ENCODE results near the gene ABT1.

ABT1 gene

DNA sequence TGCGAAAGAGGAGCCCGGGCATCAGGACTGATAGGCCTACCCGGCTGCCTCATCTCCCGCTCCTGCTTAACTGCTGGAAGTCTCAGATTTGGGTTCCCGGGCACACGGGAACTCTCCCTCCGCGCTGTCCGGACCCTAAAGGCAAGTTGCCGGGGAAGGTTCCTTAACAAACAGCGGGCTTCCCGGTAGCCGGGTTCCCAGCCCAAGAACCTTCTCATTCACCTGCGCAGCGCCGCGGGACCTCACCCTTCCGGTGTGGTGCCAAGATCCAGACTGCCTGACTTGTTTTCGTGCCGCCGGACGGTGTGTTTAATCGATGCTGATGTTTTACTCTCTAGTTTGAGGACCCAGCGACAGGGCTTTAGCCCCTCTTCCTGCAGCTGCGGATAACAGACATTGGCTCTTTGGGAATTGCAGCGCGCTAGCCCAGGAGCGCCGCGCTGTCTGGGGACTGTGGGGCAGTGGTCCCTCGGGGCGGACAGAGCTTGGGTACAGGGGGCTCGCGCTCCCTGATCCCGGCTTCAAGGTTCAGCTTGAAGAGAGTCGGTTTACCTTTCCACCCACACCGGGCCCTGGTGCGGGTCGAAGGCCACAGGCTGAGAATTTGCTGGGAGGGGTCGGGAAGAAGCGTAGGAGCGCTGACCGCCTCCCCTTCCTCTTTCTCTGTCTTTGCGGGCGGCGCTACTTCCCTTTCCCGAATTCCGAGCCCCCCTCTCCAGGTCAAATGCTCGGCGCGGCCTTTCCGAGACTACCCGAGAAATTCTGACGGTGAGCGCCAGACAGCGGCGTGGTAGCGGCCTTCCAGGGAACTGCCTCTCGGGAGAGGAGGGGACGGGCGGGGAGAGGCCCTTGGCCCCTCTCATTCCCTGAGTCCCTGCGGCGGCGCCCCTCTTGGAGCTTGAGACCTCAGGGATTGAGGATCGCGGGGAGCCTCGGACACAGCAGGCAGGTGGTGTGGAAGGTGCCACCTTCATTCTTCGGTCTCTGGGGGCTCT lies 17.2 kb downstream of the ABT1 start:
- H3K4me3 Mint-ChIP-seq, result peak overlapping the region; percentile 74
- peaks cover 3% of the 10 kb centered on the region for H3K27me3 Mint-ChIP-seq
- H3K9me3 Mint-ChIP-seq, result no peaks in the 10 kb centered on the region
- no peaks in the 10 kb centered on the region for H3K36me3 Mint-ChIP-seq
- H3K27ac Mint-ChIP-seq, result no peak overlapping the region
- no peaks in the 10 kb centered on the region for H3K4me1 Mint-ChIP-seq

GRCh38 chr6:26623339-26623859 lies 26.6 kb downstream of the ABT1 start:
- Mint-ChIP-seq H3K27ac (no peak overlapping the region), H3K36me3 (no peaks in the 10 kb centered on the region), H3K4me1 (no peaks in the 10 kb centered on the region)

GRCh38 chr6:26624557-26624956 lies 27.8 kb downstream of the ABT1 start:
- H3K4me3 Mint-ChIP-seq, result no peak overlapping the region

More at GRCh38 chr6:26623339-26623859, 26.6 kb downstream of the ABT1 start:
- Mint-ChIP-seq H3K9me3 (no peaks in the 10 kb centered on the region), H3K4me3 (no peak overlapping the region), H3K27me3 (peaks cover 1% of the 10 kb centered on the region)

DNA sequence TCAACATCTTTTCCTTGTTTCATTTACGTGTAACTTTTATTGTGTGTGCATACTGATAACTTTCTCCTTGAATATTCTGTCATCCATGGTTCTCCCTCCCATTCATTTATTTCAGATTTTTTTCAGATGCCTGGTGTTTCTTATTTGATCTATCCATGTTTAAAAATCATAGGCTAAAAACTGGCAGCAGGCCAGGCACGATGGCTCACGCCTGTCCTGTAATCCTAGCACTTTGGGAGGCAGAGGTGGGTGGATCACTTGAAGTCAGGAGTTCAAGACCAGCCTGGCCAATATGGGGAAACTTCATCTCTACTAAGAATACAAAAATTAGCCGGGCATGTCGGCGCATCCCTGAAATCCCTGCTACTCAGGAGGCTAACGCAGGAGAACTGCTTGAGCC lies 31.1 kb downstream of the ABT1 start:
- Mint-ChIP-seq H3K4me3 (no peak overlapping the region), H3K27me3 (peaks cover 1% of the 10 kb centered on the region), H3K4me1 (no peaks in the 10 kb centered on the region), H3K36me3 (no peaks in the 10 kb centered on the region), H3K27ac (no peak overlapping the region), H3K9me3 (no peaks in the 10 kb centered on the region)

More at GRCh38 chr6:26624557-26624956, 27.8 kb downstream of the ABT1 start:
- Mint-ChIP-seq H3K9me3 (no peaks in the 10 kb centered on the region), H3K36me3 (no peaks in the 10 kb centered on the region), H3K27ac (no peak overlapping the region), H3K27me3 (peaks cover 1% of the 10 kb centered on the region), H3K4me1 (no peaks in the 10 kb centered on the region)

- peaks cover 5% of the 10 kb centered on the region for H3K36me3 Mint-ChIP-seq
- H3K27ac Mint-ChIP-seq, result no peak overlapping the region
- H3K27me3 Mint-ChIP-seq, result peaks cover 1% of the 10 kb centered on the region
- no peak overlapping the region for H3K4me3 Mint-ChIP-seq
- no peaks in the 10 kb centered on the region for H3K4me1 Mint-ChIP-seq
- no peaks in the 10 kb centered on the region for H3K9me3 Mint-ChIP-seq
These were observed 32.6 kb downstream of the ABT1 start for GRCh38 chr6:26629359-26629758.

GRCh38 chr6:26640806-26641205 lies 44.1 kb downstream of the ABT1 start:
- peaks cover 39% of the 10 kb centered on the region for H3K9me3 Mint-ChIP-seq
- no peaks in the 10 kb centered on the region for H3K27me3 Mint-ChIP-seq
- H3K4me3 Mint-ChIP-seq, result no peak overlapping the region

DNA sequence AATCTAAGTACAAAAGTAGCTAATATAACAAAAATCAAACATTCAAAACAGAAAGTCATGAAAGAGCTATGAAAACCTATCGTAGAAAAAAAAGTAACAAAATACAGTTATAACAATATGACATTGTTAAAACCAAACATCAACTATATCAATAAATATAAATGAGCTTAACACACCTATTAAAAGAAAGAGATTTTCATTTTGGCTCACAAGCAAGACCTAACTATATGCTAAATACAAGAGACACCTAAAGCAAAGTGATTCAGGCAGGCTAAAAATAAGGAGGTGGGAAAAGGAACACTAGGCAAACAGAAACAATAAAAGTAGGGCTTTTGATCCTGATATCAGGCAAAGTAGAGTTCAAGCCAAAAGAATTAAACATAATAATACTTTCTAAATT lies 49.3 kb downstream of the ABT1 start:
- peaks cover 65% of the 10 kb centered on the region for H3K36me3 Mint-ChIP-seq
- peaks cover 28% of the 10 kb centered on the region for H3K9me3 Mint-ChIP-seq
- peaks cover 22% of the 10 kb centered on the region for H3K4me1 Mint-ChIP-seq
- no peak overlapping the region for H3K4me3 Mint-ChIP-seq
- H3K27ac Mint-ChIP-seq, result no peak overlapping the region
- H3K27me3 Mint-ChIP-seq, result no peaks in the 10 kb centered on the region

More at GRCh38 chr6:26640806-26641205, 44.1 kb downstream of the ABT1 start:
- no peak overlapping the region for H3K27ac Mint-ChIP-seq
- H3K4me1 Mint-ChIP-seq, result no peaks in the 10 kb centered on the region
- peaks cover 61% of the 10 kb centered on the region for H3K36me3 Mint-ChIP-seq
